Keratinocyte (primary cell): ENCODE measurements around the gene HECA. TPM values are rescaled to one million over a fixed set of nuclear protein-coding genes. Genes with fewer than 3 reads are reported as not detected.

Source experiments
- DNase-seq: peaks from one replicate; pipeline ENCODE4 v3.0.0-alpha.2; 2011; ENCODE audit warnings: low read depth, missing footprints, low spot score
- FAIRE-seq: peaks from 2 replicates; lab custom pipeline; 2011; peaks lifted over from hg19 to GRCh38; lab: Jason Lieb, UNC
- H2AFZ ChIP-seq: 2 replicates; pipeline ENCODE4 v1.6.0; 2012; ENCODE audit warnings: low read length, control low read depth, inconsistent platforms; ENCODE audit not compliant: control insufficient read depth
- H3K27ac ChIP-seq: 2 replicates; pipeline ENCODE4 v1.5.1; 2011; ENCODE audit warnings: low read length; ENCODE audit not compliant: control insufficient read depth, insufficient read depth
- H3K27me3 ChIP-seq: 3 replicates; pipeline ENCODE4 v1.6.0; 2011; ENCODE audit warnings: low read length; ENCODE audit not compliant: control insufficient read depth, insufficient read depth; ENCODE audit errors: extremely low read depth
- H3K36me3 ChIP-seq, 2 experiments: 2 replicates in 1 of 2; 3 replicates in 1 of 2; pipeline ENCODE4 v1.5.1; 2011; ENCODE audit warnings: low read length in 2 of 2, mild to moderate bottlenecking in 1 of 2; ENCODE audit not compliant: control insufficient read depth in 2 of 2, insufficient read depth in 2 of 2; ENCODE audit errors: extremely low read depth in 1 of 2
- H3K4me1 ChIP-seq: 3 replicates; pipeline ENCODE4 v1.5.1; 2011; ENCODE audit warnings: low read length; ENCODE audit not compliant: control insufficient read depth, insufficient read depth; ENCODE audit errors: extremely low read depth
- H3K4me2 ChIP-seq: 3 replicates; pipeline ENCODE4 v1.6.0; 2011; ENCODE audit warnings: low read depth, low read length; ENCODE audit not compliant: control insufficient read depth, insufficient read depth; ENCODE audit errors: extremely low read depth
- H3K4me3 ChIP-seq, 3 experiments: fragments of 200-600 bp in 1 of 3; sonication (generic) in 1 of 3; 2 replicates in 2 of 3; 3 replicates in 1 of 3; pipeline ENCODE4 v1.5.1; 2011 to 2016; ENCODE audit warnings: low read length in 3 of 3, mild to moderate bottlenecking in 3 of 3, control low read depth in 2 of 3, inconsistent platforms in 1 of 3, low read depth in 1 of 3, mixed read lengths in 1 of 3, mixed run types in 1 of 3, moderate library complexity in 1 of 3; ENCODE audit not compliant: control insufficient read depth in 2 of 3, insufficient read depth in 2 of 3; ENCODE audit errors: extremely low read depth in 1 of 3
- H3K79me2 ChIP-seq: 2 replicates; pipeline ENCODE4 v1.6.0; 2012; ENCODE audit warnings: low read length; ENCODE audit not compliant: control insufficient read depth, insufficient read depth
- H3K9ac ChIP-seq: 3 replicates; pipeline ENCODE4 v1.6.0; 2011; ENCODE audit warnings: low read length; ENCODE audit not compliant: control insufficient read depth, insufficient read depth; ENCODE audit errors: extremely low read depth
- H3K9me1 ChIP-seq: 3 replicates; pipeline ENCODE4 v1.6.0; 2011; ENCODE audit warnings: low read length; ENCODE audit not compliant: control insufficient read depth, insufficient read depth; ENCODE audit errors: extremely low read depth
- H3K9me3 ChIP-seq: 2 replicates; pipeline ENCODE4 v1.5.1; 2012; ENCODE audit warnings: low read depth, low read length; ENCODE audit not compliant: control insufficient read depth
- H4K20me1 ChIP-seq: 3 replicates; pipeline ENCODE4 v1.6.0; 2011; ENCODE audit warnings: low read length; ENCODE audit not compliant: control insufficient read depth, insufficient read depth; ENCODE audit errors: extremely low read depth
- CTCF ChIP-seq, 3 experiments: IDR thresholded peaks in 1 of 3; conservative IDR thresholded peaks in 1 of 3; optimal IDR thresholded peaks in 1 of 3; 2 replicates in 2 of 3; 3 replicates in 1 of 3; pipeline versions ENCODE3 to v1.5.1; 2011; ENCODE audit warnings: low read length in 3 of 3, mild to moderate bottlenecking in 3 of 3, moderate library complexity in 2 of 3, control low read depth in 1 of 3, inconsistent platforms in 1 of 3; ENCODE audit not compliant: insufficient read depth in 2 of 3; ENCODE audit errors: extremely low read depth in 1 of 3
- EZH2 ChIP-seq: IDR thresholded peaks from one replicate; pipeline ENCODE4 v1.6.1; 2012; ENCODE audit warnings: inconsistent platforms, mild to moderate bottlenecking, low read length, moderate library complexity
- dilution Hi-C: fragments of 300-500 bp; cut with MboI; formaldehyde crosslinking; loops from one replicate; pipeline ENCODE4 v1.7.0; 2020; ENCODE audit warnings: low sequenced_read_pairs; ENCODE audit not compliant: extremely low pct_ligation_motif_present
- polyA plus RNA-seq, 5 experiments: library from polyadenylated mRNA; depleted of rRNA in 3 of 5; stranded (reverse) in 3 of 5; stranded (forward) in 1 of 5; unstranded in 1 of 5; fragments of >200 nt; gene quantifications; 1 replicate in 1 of 5; 2 replicates in 3 of 5; 3 replicates in 1 of 5; pipeline versions ENCODE4 v1.2.1 to v1.2.3, GENCODE V29; 2011 to 2012; ENCODE audit warnings: missing spikeins in 2 of 5, low read depth in 1 of 5, low replicate concordance in 1 of 5

HECA gene
- polyA plus RNA-seq, 1 donor (not counting 4 experiments of a cell fraction or from before 2014, with no cell fraction given), result 12.3 TPM

- DNase-seq, result no peak
- Histone ChIP-seq H3K9me3 (no peaks in the 10 kb centered on the region), H3K79me2 (peaks cover 38% of the 10 kb centered on the region), H3K9me1 (peaks cover 2% of the 10 kb centered on the region), H3K4me1 (peaks cover 56% of the 10 kb centered on the region), H4K20me1 (no peaks in the 10 kb centered on the region), H2AFZ (no peak overlapping the region), H3K27ac (peak overlapping the region; percentile 22), H3K4me2 (no peak overlapping the region), H3K36me3 (no peaks in the 10 kb centered on the region), H3K9ac (no peak overlapping the region), H3K27me3 (no peaks in the 10 kb centered on the region), H3K4me3 (no peak overlapping the region)
- dilution Hi-C loops, result no loop called here
- FAIRE-seq, result peak; percentile 57
- TF ChIP-seq EZH2 (no peak), CTCF (optimal IDR thresholded peaks at IDR 0.05 in 1 of 3, IDR thresholded peaks at IDR 0.05 in 1 of 3, conservative IDR thresholded peaks at IDR 0.05 in 1 of 3; ENCODE audit: extremely low read depth in 1 of 3, insufficient read depth in 2 of 3, low read length in 3 of 3) (no peak)
These were observed 20.1 kb downstream of the HECA start for GRCh38 chr6:139154881-139155547.

GRCh38 chr6:139156102-139156501 is 21.2 kb downstream of the HECA start:
- DNase-seq (no peak), FAIRE-seq (no peak)
- H3K36me3 ChIP-seq, result no peaks in the 10 kb centered on the region
- peak overlapping the region; percentile 67 for H3K27ac ChIP-seq
- H3K27me3 ChIP-seq, result no peaks in the 10 kb centered on the region
- TF ChIP-seq EZH2, result no peak
- no peak for TF ChIP-seq CTCF (optimal IDR thresholded peaks at IDR 0.05 in 1 of 3, IDR thresholded peaks at IDR 0.05 in 1 of 3, conservative IDR thresholded peaks at IDR 0.05 in 1 of 3; ENCODE audit: extremely low read depth in 1 of 3, insufficient read depth in 2 of 3, low read length in 3 of 3)
- H3K9me1 ChIP-seq, result peaks cover 2% of the 10 kb centered on the region
- no peak overlapping the region for H2AFZ ChIP-seq
- H3K9ac ChIP-seq, result peak overlapping the region; percentile 34
- peaks cover 56% of the 10 kb centered on the region for H3K4me1 ChIP-seq
- H3K79me2 ChIP-seq, result peaks cover 39% of the 10 kb centered on the region
- no peaks in the 10 kb centered on the region for H4K20me1 ChIP-seq
- H3K4me2 ChIP-seq, result peak overlapping the region; percentile 88
- H3K9me3 ChIP-seq, result no peaks in the 10 kb centered on the region
- dilution Hi-C loops, result no loop called here
- H3K4me3 ChIP-seq, result peak overlapping the region in 2 of 3 experiments; percentile 15 to 50
